GM19372 (cell line): ENCODE results near the gene RAB6B.

ENCODE experiments used
- ATAC-seq: cut with Tn5 transposase; IDR thresholded peaks from one replicate; pipeline ENCODE4 v1.9.1; 2021; ENCODE audit warnings: mild to moderate bottlenecking, low read depth, moderate library complexity; ENCODE audit not compliant: unreplicated experiment

Gene RAB6B

DNA sequence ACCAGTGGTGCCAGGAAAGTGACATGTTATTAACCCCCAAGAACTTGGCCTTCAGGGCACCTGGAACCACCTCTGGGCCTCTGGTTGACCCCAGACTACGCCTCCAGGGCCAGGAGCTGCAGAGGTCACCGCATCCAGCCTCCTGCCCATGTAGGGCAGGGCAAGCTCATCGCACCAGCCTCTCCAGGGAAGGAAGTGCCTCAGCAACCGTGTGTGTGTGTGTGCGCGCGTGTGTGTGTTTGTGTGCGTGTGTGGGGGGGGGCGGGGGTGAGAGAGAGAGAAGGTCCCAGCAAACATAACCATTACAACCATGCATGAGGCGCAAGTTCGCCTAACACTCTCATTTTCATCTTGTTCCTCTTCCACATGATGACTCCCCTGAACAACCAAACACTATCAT lies 31.8 kb downstream of the RAB6B start:
- no peak for ATAC-seq

- no peak for ATAC-seq
Measured at GRCh38 chr3:133862161-133862560, 33.5 kb downstream of the RAB6B start.

DNA sequence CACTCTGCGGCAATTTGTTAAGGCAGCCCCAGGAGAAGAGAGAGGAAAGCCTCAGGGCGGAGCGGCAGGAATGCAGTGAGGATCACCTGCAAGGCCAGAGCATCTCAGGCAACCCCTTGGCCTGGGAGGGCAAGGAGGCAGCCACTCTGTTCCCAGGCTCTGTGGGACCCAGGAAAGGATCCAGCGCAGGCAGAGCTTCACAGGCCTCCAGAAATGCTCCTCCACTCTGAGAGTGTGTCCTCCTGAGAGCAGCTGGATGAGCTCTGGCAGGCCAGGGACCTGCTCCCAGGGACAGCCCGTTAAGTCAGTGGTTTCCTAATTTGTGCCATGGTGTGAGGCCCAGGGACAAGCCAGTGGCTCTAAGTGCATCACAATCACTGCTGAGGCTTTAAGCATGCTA lies 35.2 kb downstream of the RAB6B start:
- no peak for ATAC-seq

- ATAC-seq = no peak
Measured at GRCh38 chr3:133859381-133860234, 36.1 kb downstream of the RAB6B start.

DNA sequence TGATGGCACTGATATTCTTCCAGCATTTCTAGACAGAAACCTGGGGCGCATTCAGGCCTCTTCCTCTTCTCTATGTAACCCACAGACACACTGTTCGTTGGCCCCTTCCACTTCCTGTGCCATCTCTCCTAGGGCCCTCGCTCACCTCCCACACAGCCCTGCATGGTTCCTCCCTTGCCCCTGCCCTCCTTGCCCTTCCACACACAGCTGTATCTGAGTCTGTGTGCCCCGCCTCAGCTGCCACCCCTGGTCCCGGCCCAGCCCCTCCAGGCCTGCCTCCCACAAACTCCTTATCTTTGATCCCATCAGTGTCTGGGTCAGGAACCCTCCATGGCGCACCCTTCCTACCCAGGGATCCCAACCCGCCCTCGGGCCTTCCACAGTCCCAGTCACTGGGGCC lies 37.9 kb downstream of the RAB6B start:
- no peak for ATAC-seq

DNA sequence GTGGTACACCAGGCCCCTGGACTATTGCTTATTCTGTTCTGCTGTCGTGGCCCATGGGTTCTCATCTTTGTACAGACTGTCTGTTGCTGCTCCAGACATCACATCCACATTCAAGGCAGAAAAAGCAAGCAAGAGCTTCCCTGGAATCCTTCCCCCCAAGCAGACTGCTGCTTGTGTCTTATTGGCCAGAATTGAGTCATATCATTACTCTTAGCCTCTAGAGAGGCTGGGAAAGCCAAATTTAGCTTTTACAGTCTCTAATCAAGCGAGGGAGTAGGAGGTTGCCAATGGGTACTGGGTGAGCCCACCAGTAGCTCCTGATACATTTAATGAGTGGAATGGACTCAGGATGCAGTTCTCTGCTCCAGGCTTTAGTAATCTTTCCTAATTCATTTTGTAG lies 39.4 kb downstream of the RAB6B start:
- no peak for ATAC-seq

DNA sequence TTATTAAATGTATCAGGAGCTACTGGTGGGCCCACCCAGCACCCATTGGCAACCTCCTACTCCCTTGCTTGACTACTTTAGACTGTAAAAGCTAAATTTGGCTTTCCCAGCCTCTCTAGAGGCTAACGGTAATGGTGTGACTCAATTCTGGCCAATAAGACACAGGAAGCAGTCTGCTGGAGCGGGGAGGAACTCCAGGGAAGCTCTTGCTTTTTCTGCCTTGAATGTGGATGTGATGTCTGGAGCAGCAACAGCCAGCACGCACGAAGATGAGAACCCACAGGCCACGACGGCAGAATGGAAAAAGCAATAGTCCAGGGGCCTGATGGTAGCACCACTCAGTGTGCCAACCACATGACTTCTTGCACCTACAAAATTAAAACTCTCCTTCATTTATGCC lies 39.9 kb downstream of the RAB6B start:
- ATAC-seq = no peak

- no peak for ATAC-seq
Measured at GRCh38 chr3:133855002-133855370, 40.7 kb downstream of the RAB6B start.

GRCh38 chr3:133854264-133855001 lies 41.2 kb downstream of the RAB6B start:
- no peak for ATAC-seq

DNA sequence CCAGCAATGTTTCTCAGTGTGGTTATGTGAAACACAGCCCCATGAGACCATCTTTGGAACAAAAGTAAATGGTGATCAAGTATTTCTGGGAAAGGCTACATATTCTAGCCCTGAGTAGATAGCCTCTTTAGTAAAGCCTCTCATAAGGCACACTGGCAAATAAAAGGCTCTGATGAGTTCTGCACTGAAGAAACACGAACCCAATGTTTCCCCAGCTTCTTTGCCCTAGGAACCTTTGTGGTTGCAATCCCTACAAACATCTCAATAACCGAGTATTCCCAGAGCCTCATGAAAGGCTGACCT lies 41.8 kb downstream of the RAB6B start:
- ATAC-seq = no peak

DNA sequence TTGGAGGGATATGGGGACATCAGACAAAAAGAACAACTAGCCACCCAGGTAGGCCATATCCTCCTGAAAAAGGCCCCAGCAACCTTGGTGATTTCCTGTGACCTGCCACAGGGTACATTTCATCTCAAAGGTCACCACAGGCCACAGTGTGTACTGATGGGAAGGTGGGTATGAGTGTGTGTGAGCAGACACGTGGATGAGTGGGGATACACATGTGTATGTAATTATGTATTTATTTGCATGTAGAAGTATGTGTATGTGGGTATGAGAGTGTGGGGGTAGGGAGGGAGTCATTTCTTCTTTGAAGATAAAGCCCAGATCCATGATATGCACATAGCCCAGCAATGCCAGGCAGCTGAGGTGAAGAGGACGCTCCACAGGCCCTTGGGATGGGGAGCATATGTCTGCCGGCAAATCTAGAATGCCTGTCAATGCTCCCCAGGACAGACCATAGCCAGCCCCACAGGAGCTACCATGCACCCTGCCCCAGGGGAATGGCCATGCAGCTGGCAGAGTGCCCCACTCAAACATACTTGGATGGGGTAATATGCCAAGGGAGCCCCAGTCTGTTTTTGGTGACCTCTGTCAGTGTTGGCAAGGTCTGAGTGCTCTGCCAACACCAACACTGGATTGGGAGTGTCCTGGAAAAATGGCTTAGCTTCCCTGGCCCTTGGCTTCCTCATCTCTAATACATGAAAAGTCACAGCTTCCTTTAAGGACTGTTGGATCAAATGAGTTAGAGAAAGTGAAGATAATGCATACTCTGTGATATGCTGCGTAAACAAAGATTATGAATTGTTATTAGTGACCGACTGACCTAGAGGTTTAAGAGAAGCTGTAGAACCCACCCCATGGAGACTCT lies 42.4 kb downstream of the RAB6B start:
- ATAC-seq = no peak

- no peak for ATAC-seq
Measured at GRCh38 chr3:133851931-133852330, 43.8 kb downstream of the RAB6B start.

DNA sequence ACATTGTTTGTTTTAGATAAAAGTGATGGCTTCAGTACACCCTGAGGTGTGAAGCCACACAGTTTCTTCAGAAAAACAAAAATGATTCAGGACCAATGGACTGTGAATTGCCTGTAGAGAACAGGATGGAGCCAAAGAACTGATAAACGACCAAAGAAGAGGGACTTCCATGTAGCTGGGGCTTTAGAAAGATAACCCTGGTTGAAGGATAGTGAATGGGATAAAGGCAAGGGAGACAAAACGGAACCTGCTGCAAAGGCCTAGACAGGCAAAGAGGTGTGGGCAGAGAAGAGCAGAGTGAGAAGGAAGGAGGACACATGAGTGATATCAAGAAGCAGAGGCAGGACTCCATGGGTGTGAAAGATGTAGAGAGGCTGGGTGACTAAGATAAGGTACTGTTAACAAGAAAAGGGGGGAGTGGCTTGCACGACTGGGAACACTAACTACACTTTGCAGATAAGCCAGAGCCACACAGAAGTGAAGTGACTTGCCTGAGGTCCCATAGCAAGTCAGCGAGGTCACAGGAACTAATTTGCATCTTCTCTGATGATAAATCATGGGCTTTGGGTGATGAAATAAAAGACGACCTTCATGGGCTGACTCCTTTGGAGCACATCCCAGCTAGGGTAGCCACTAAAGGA lies 44.3 kb downstream of the RAB6B start:
- ATAC-seq = no peak

GRCh38 chr3:133850034-133850433 lies 45.6 kb downstream of the RAB6B start:
- no peak for ATAC-seq

GRCh38 chr3:133849346-133849745 lies 46.3 kb downstream of the RAB6B start:
- no peak for ATAC-seq

DNA sequence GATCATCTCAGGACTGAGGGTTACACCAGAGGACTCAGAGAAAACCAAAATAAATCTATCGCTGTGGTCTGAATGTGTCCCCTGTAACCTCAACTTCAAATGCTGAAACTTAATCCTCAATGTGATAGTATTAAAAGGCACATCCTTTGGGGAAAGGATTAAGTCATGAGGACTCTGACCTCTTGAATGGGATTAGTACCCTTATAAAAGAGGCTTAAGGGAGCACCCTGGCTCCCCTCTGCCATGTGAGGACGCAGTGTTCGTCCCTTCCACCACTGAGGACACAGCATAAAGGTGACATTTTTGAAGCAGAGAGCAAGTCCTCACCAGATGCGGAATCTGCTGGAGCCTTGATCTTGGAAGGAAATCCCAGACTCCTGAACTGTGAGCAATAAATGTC lies 50.6 kb downstream of the RAB6B start:
- no peak for ATAC-seq

GRCh38 chr3:133843634-133844033 lies 52.0 kb downstream of the RAB6B start:
- no peak for ATAC-seq

GRCh38 chr3:133842158-133842557 lies 53.5 kb downstream of the RAB6B start:
- ATAC-seq = no peak

- ATAC-seq = no peak
Measured at GRCh38 chr3:133841196-133841595, 54.5 kb downstream of the RAB6B start.

DNA sequence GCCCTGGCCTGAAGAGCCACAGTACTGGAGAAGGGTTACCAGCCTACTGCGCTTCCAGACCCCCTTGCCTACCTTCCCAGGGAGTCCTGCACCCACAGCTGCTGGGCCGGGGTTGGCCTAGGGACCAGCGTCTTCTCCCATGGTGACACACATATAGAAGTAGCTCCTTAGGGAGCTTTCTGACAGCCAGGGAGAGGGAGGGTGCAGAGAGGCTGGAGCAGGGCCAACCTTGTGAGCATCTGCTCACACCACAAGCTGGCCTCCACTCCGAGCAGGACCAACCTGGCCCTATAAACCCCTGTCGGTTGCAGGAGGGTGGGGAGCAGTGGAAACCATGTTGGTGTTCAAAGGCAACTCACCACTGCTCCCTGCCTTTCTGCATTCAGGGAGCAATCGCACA lies 54.9 kb downstream of the RAB6B start:
- ATAC-seq = no peak
